Right lobe of liver (tissue), 6 donors: ENCODE measurements around the gene FBXL17. TPM values are rescaled to one million over a fixed set of nuclear protein-coding genes. Genes with fewer than 3 reads are reported as not detected.

Experiments
- ATAC-seq, 4 donors: fragments of 200-7000 bp; cut with Tn5 transposase; one replicate each; pipeline ENCODE4 v1.9.1; 2020; ENCODE audit warnings: mild to moderate bottlenecking in 4 of 4, moderate library complexity in 4 of 4
- DNase-seq, 3 donors: peaks; one replicate each; pipeline ENCODE4 v3.0.0-alpha.2; 2020
- H3K27ac ChIP-seq, 3 donors: fragments of 200-600 bp; one replicate each; pipeline ENCODE4 v1.8.0; 2022
- H3K27me3 ChIP-seq, 2 donors: fragments of 200-600 bp; one replicate each; pipeline ENCODE4 v1.8.0; 2022
- H3K36me3 ChIP-seq, 4 donors: fragments of 200-600 bp; sonication (generic) in 1 of 4; one replicate each; pipeline versions ENCODE4 v1.5.1 to v1.8.0; 2017 to 2022; ENCODE audit warnings: control low read depth in 1 of 4
- H3K4me1 ChIP-seq, 4 donors: fragments of 200-600 bp; sonication (generic) in 1 of 4; one replicate each; pipeline versions ENCODE4 v1.5.1 to v1.8.0; 2017 to 2022; ENCODE audit warnings: control low read depth in 1 of 4
- H3K4me3 ChIP-seq, 3 donors: fragments of 200-600 bp; one replicate each; pipeline ENCODE4 v1.8.0; 2022
- H3K9me3 ChIP-seq, 4 donors: fragments of 200-600 bp; sonication (generic) in 1 of 4; one replicate each; pipeline versions ENCODE4 v1.5.1 to v1.8.0; 2017 to 2022; ENCODE audit warnings: control low read depth in 1 of 4
- POLR2A ChIP-seq: fragments of 450-650 bp; IDR thresholded peaks from one replicate; pipeline ENCODE4 v1.6.1; 2017; ENCODE audit warnings: antibody characterized with exemption, mild to moderate bottlenecking
- WGBS: methylation state at CpG from one replicate; pipeline ENCODE4 v1.1.6; 2018; ENCODE audit warnings: low coverage, low lambda C conversion rate; ENCODE audit not compliant: insufficient coverage; ENCODE audit errors: missing lambda C conversion rate; 5-methylcytosine and 5-hydroxymethylcytosine counted together
- intact Hi-C, 2 donors: fragments of 100-400 bp; cut with DNase I; formaldehyde crosslinking; loops; one replicate each; pipeline versions ENCODE4 v1.11.2 to v1.14.1; 2022
- total RNA-seq, 6 experiments: library from RNA; depleted of rRNA in 2 of 6; stranded (reverse); fragments of >200 nt in 2 of 6; fragmentation: NEBNext Ultra II Directional in 3 of 6; extraction: Animal tissue kit (Norgen Biotek cat#: 25700) in 3 of 6; gene quantifications; one replicate each; pipeline versions ENCODE4 v1.1.0 to v1.2.4, GENCODE V29; 2016 to 2023
- TF ChIP-seq, protein P1 (sequence below), 4 donors: fragments of 200-600 bp in 3 of 4; fragments of 450-650 bp in 1 of 4; IDR thresholded peaks; one replicate each; pipeline versions ENCODE4 v1.5.1 to v1.8.0; 2016 to 2022; ENCODE audit warnings: antibody characterized with exemption in 4 of 4, mild to moderate bottlenecking in 2 of 4
- donor health status: DM: no; HTN: yes; CAD: no.
- donor health status: DM: no; HTN: no; CAD: no.
- donor health status: DM: no; HTN: no; CAD: no.
- donor health status: DM: no; HTN: yes; CAD: no.
- donor health status: DM: no; HTN: yes; CAD: no.

The FBXL17 gene
- total RNA-seq, 6 experiments from 2014 or later, result 7.7 to 10.6 (median 9.1) TPM

GRCh38 chr5:107876906-107877305, 505.0 kb downstream of the FBXL17 start:
- WGBS, result 81% methylated on average over 5 of the region's 6 CpGs
- no peaks in the 10 kb centered on the region for H3K27me3 ChIP-seq
- ATAC-seq, result no peak
- H3K4me3 ChIP-seq, result no peak overlapping the region
- DNase-seq, result no peak
- intact Hi-C loops, result no loop called here
- H3K36me3 ChIP-seq, result no peaks in the 10 kb centered on the region
- peaks cover 0 to 5% (median under 1%) of the 10 kb centered on the region in 4 donors for H3K4me1 ChIP-seq
- TF ChIP-seq POLR2A, result no peak
- TF ChIP-seq, protein P1, sequence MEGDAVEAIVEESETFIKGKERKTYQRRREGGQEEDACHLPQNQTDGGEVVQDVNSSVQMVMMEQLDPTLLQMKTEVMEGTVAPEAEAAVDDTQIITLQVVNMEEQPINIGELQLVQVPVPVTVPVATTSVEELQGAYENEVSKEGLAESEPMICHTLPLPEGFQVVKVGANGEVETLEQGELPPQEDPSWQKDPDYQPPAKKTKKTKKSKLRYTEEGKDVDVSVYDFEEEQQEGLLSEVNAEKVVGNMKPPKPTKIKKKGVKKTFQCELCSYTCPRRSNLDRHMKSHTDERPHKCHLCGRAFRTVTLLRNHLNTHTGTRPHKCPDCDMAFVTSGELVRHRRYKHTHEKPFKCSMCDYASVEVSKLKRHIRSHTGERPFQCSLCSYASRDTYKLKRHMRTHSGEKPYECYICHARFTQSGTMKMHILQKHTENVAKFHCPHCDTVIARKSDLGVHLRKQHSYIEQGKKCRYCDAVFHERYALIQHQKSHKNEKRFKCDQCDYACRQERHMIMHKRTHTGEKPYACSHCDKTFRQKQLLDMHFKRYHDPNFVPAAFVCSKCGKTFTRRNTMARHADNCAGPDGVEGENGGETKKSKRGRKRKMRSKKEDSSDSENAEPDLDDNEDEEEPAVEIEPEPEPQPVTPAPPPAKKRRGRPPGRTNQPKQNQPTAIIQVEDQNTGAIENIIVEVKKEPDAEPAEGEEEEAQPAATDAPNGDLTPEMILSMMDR (IDR thresholded peaks at IDR 0.05), result no peak
- H3K9me3 ChIP-seq, result no peaks in the 10 kb centered on the region
- no peak overlapping the region for H3K27ac ChIP-seq

GRCh38 chr5:107876261-107876660, 505.6 kb downstream of the FBXL17 start:
- no peak overlapping the region for H3K4me3 ChIP-seq
- H3K36me3 ChIP-seq, result no peaks in the 10 kb centered on the region
- no peak overlapping the region for H3K27ac ChIP-seq
- no peaks in the 10 kb centered on the region for H3K27me3 ChIP-seq
- no peak for ATAC-seq
- TF ChIP-seq, protein P1 (IDR thresholded peaks at IDR 0.05), result no peak
- H3K9me3 ChIP-seq, result no peaks in the 10 kb centered on the region
- intact Hi-C loops, result no loop called here
- 95% methylated on average over 7 of the region's 7 CpGs for WGBS
- no peak for DNase-seq
- H3K4me1 ChIP-seq, result peaks cover 0 to 5% (median under 1%) of the 10 kb centered on the region in 4 donors

- Histone ChIP-seq H3K4me3 (no peak overlapping the region), H3K9me3 (no peaks in the 10 kb centered on the region), H3K27ac (no peak overlapping the region), H3K4me1 (peaks cover 0 to 5% (median under 1%) of the 10 kb centered on the region in 4 donors), H3K36me3 (no peaks in the 10 kb centered on the region), H3K27me3 (no peaks in the 10 kb centered on the region)
- WGBS, result 86% methylated on average over 4 of the region's 9 CpGs
- intact Hi-C loops, result no loop called here
- TF ChIP-seq, protein P1 (IDR thresholded peaks at IDR 0.05), result no peak
- DNase-seq (no peak), ATAC-seq (no peak)
Observed at GRCh38 chr5:107875833-107876232, 506.1 kb downstream of the FBXL17 start.

DNA sequence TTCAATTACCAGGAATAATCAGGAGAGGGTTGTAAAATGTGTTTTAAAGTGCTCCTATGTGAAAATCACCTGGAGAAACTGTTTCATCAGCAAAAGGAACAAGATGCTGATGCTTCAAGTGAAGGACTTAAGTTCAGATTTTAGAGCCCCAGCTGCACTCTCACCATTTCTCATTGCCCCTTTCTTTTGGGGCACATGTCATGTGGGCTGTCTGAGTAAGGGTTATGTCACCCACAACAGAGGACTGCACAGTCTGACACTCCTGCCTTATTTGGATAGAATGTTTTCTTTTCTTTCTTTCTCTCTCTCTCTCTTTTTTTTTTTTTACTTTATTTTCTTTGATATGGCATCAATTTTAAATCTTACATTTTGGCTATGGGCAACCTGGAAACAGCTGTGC, 507.1 kb downstream of the FBXL17 start:
- H3K27ac ChIP-seq, result no peak overlapping the region
- TF ChIP-seq, protein P1 (IDR thresholded peaks at IDR 0.05), result no peak
- no peak for TF ChIP-seq POLR2A
- ATAC-seq (no peak), DNase-seq (no peak)
- intact Hi-C loops, result no loop called here
- no peak overlapping the region for H3K4me3 ChIP-seq
- no peaks in the 10 kb centered on the region for H3K27me3 ChIP-seq
- peaks cover 0 to 5% (median under 1%) of the 10 kb centered on the region in 4 donors for H3K4me1 ChIP-seq
- no peaks in the 10 kb centered on the region for H3K9me3 ChIP-seq
- H3K36me3 ChIP-seq, result no peaks in the 10 kb centered on the region

- no peak for TF ChIP-seq POLR2A
- TF ChIP-seq, protein P1 (IDR thresholded peaks at IDR 0.05), result peak in 1 of 4 donors; percentile 11
- H3K27me3 ChIP-seq, result no peaks in the 10 kb centered on the region
- H3K27ac ChIP-seq, result peak overlapping the region in 1 of 3 donors; percentile 41
- 15% methylated on average over 2 of the region's 2 CpGs for WGBS
- intact Hi-C loops, result no loop called here
- H3K4me3 ChIP-seq, result no peak overlapping the region
- no peaks in the 10 kb centered on the region for H3K36me3 ChIP-seq
- H3K4me1 ChIP-seq, result peaks cover 0 to 5% (median under 1%) of the 10 kb centered on the region in 4 donors
- H3K9me3 ChIP-seq, result no peaks in the 10 kb centered on the region
- no peak for DNase-seq
- ATAC-seq, result peak; percentile 94 to 98 (median 96)
Observed at GRCh38 chr5:107873877-107874276, 508.0 kb downstream of the FBXL17 start.
